ENCODE results near the gene GNPTG.

GNPTG gene

GRCh38 chr16:1351582-1352362, at the start of gene GNPTG, which contains the start of gene TSR3:
TSS of gene GNPTG (plus strand) at chr16:1351931. CDS start at chr16:1351966, 35 bp downstream.
TSS of gene TSR3 (minus strand) at chr16:1351878. CDS start at chr16:1351804, 74 bp downstream.
- Histone ChIP-seq H3K36me3 (peaks cover 24% of the 10 kb centered on the region), H3K27me3 (ENCODE audit: insufficient read depth, low read depth, severe bottlenecking) (no peaks in the 10 kb centered on the region), H3K9me3 (ENCODE audit: severe bottlenecking) (no peaks in the 10 kb centered on the region), H3K27ac (peak within 1 kb of the TSS; percentile 52), H3K4me3 (ENCODE audit: low read depth, low read length) (peak within 1 kb of the TSS; percentile 92)
- peak; percentile 79 for DNase-seq
- TF ChIP-seq, protein P1, sequence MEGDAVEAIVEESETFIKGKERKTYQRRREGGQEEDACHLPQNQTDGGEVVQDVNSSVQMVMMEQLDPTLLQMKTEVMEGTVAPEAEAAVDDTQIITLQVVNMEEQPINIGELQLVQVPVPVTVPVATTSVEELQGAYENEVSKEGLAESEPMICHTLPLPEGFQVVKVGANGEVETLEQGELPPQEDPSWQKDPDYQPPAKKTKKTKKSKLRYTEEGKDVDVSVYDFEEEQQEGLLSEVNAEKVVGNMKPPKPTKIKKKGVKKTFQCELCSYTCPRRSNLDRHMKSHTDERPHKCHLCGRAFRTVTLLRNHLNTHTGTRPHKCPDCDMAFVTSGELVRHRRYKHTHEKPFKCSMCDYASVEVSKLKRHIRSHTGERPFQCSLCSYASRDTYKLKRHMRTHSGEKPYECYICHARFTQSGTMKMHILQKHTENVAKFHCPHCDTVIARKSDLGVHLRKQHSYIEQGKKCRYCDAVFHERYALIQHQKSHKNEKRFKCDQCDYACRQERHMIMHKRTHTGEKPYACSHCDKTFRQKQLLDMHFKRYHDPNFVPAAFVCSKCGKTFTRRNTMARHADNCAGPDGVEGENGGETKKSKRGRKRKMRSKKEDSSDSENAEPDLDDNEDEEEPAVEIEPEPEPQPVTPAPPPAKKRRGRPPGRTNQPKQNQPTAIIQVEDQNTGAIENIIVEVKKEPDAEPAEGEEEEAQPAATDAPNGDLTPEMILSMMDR (IDR thresholded peaks at IDR 0.05; ENCODE audit: low read depth, low read length) = no peak

GRCh38 chr16:1305823-1306222, 45.9 kb upstream of the GNPTG start:
- Histone ChIP-seq H3K4me3 (ENCODE audit: low read depth, low read length) (no peak overlapping the region), H3K36me3 (peaks cover 9% of the 10 kb centered on the region), H3K27me3 (ENCODE audit: insufficient read depth, low read depth, severe bottlenecking) (no peaks in the 10 kb centered on the region), H3K9me3 (ENCODE audit: severe bottlenecking) (no peaks in the 10 kb centered on the region), H3K27ac (no peak overlapping the region)
- no peak for DNase-seq
- TF ChIP-seq, protein P1 (IDR thresholded peaks at IDR 0.05; ENCODE audit: low read depth, low read length) = no peak

- H3K36me3 ChIP-seq = peaks cover 13% of the 10 kb centered on the region
- DNase-seq = no peak
- no peaks in the 10 kb centered on the region for H3K27me3 ChIP-seq (ENCODE audit: insufficient read depth, low read depth, severe bottlenecking)
- no peak overlapping the region for H3K27ac ChIP-seq
- no peaks in the 10 kb centered on the region for H3K9me3 ChIP-seq (ENCODE audit: severe bottlenecking)
- H3K4me3 ChIP-seq (ENCODE audit: low read depth, low read length) = no peak overlapping the region
- TF ChIP-seq, protein P1 (IDR thresholded peaks at IDR 0.05; ENCODE audit: low read depth, low read length) = no peak
Observed at GRCh38 chr16:1306334-1306733, 45.4 kb upstream of the GNPTG start.

DNA sequence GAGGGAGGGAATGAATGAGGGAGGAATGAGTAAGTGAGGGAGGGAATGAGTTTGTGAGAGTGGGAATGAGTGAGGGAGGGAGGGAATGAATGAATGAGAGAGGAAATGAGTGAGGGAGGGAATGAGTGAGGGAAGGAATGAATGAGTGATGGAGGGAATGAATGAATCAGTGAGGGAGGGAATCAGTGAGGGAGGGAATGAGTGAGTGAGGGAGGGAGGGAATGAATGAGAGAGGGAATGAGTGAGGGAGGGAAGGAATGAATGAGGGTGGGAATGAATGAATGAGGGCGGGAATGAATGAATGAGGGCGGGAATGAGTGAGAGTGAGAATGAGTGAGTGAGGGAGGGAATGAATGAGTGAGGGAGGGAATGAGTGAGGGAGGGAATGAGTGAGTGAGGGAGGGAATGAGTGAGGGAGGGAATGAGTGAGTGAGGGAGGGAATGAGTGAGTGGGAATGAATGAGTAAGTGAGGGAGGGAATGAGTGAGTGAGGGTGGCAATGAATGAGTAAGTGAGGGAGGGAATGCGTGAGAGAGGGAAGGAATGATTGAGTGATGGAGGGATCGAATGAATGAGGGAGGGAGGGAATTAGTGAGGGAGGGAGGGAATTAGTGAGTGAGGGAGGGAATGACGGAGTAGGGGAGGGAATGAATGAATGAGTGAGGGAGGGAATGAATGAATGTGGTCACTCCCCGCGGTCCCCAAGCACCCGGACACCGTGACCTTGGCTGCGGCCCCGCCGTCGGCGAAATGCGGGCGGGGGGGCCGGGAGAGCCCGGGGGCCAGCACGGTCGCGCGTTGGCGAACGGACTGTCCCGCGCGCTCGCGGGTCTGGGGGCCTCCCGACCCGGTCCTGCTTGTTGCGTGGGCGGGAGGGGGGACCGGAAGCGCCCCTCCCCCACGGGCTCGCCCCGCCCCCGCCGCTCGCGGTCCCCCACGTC, 43.4 kb upstream of the GNPTG start:
- peak overlapping the region; percentile 100 for H3K27ac ChIP-seq
- TF ChIP-seq, protein P1 (IDR thresholded peaks at IDR 0.05; ENCODE audit: low read depth, low read length) = no peak
- peaks cover 31% of the 10 kb centered on the region for H3K36me3 ChIP-seq
- peak overlapping the region; percentile 70 for H3K4me3 ChIP-seq (ENCODE audit: low read depth, low read length)
- no peaks in the 10 kb centered on the region for H3K27me3 ChIP-seq (ENCODE audit: insufficient read depth, low read depth, severe bottlenecking)
- no peak for DNase-seq
- H3K9me3 ChIP-seq (ENCODE audit: severe bottlenecking) = no peaks in the 10 kb centered on the region

- H3K27me3 ChIP-seq (ENCODE audit: insufficient read depth, low read depth, severe bottlenecking) = no peaks in the 10 kb centered on the region
- peak; percentile 97 for DNase-seq
Observed at GRCh38 chr16:1308977-1309885, 42.5 kb upstream of the GNPTG start, which contains the start of gene UBE2I. TSS of gene UBE2I (plus strand) at chr16:1309636. CDS start at chr16:1314031, 4,395 bp downstream.

More at GRCh38 chr16:1308977-1309885, 42.5 kb upstream of the GNPTG start, which contains the start of gene UBE2I:
- TF ChIP-seq, protein P1 (IDR thresholded peaks at IDR 0.05; ENCODE audit: low read depth, low read length) = no peak
- H3K27ac ChIP-seq = peak within 1 kb of the TSS; percentile 100
- peak within 1 kb of the TSS; percentile 86 for H3K4me3 ChIP-seq (ENCODE audit: low read depth, low read length)
- no peaks in the 10 kb centered on the region for H3K9me3 ChIP-seq (ENCODE audit: severe bottlenecking)
- peaks cover 39% of the 10 kb centered on the region for H3K36me3 ChIP-seq

Data from WERI-Rb-1 (cell line).